Suprapubic skin (tissue), 4 donors: ENCODE measurements around the gene DSE.

ENCODE experiments used
- EP300 ChIP-seq: sonication (generic); formaldehyde crosslinking; IDR thresholded peaks from one replicate; pipeline ENCODE4 v1.6.1; 2017; ENCODE audit warnings: antibody characterized with exemption
- POLR2AphosphoS5 ChIP-seq, 3 donors: sonication (generic); formaldehyde crosslinking; IDR thresholded peaks; one replicate each; pipeline ENCODE4 v1.6.1; 2017; ENCODE audit warnings: antibody characterized with exemption in 3 of 3

- no peak for TF ChIP-seq POLR2AphosphoS5 (IDR thresholded peaks at IDR 0.05)
- no peak for TF ChIP-seq EP300
Observed at GRCh38 chr6:116438590-116439448, 68.1 kb downstream of the DSE start.
